Adrenal gland (tissue), 12 donors: ENCODE data around the gene HSPB3. TPM values are rescaled to one million over a fixed set of nuclear protein-coding genes. Genes with fewer than 3 reads are reported as not detected.
"Not testable (repeated sequence)": the region's sequence is repeated elsewhere in the genome, so short reads cannot be mapped to it uniquely, and the experiment has no call there.

Experiments
- DNase-seq, 7 donors: peaks; one replicate each; pipeline ENCODE4 v3.0.0-alpha.2; 2019 to 2020
- H3K27ac ChIP-seq, 5 donors: fragments of 200-600 bp; sonication (generic) in 4 of 5; 1 replicate in 3 of 5; 2 replicates in 2 of 5; pipeline versions ENCODE4 v1.5.1 to v1.8.0; 2016 to 2020; ENCODE audit warnings: mild to moderate bottlenecking in 1 of 5
- H3K27me3 ChIP-seq: fragments of 200-600 bp; 2 replicates; pipeline ENCODE4 v1.8.0; 2021
- H3K36me3 ChIP-seq, 2 donors: fragments of 200-600 bp; replicated peaks in 1 of 2; 1 replicate in 1 of 2; 2 replicates in 1 of 2; pipeline versions ENCODE4 v1.5.1 to v1.8.0; 2018 to 2022
- H3K4me1 ChIP-seq, 2 donors: fragments of 200-600 bp; replicated peaks in 1 of 2; 1 replicate in 1 of 2; 2 replicates in 1 of 2; pipeline versions ENCODE4 v1.5.1 to v1.8.0; 2018 to 2021
- H3K4me3 ChIP-seq, 4 donors: fragments of 200-600 bp; sonication (generic) in 3 of 4; one replicate each; pipeline ENCODE4 v1.5.1; 2016 to 2018
- H3K9me3 ChIP-seq, 3 donors: fragments of 200-600 bp; sonication (generic) in 1 of 3; replicated peaks in 1 of 3; 1 replicate in 2 of 3; 2 replicates in 1 of 3; pipeline versions ENCODE4 v1.5.1 to v1.8.0; 2016 to 2021
- POLR2A ChIP-seq, 2 donors: fragments of 450-650 bp; IDR thresholded peaks; one replicate each; pipeline ENCODE4 v1.6.1; 2017; ENCODE audit warnings: antibody characterized with exemption in 2 of 2, mild to moderate bottlenecking in 2 of 2, moderate library complexity in 1 of 2
- WGBS, 4 donors: extraction: QIAGEN DNeasy Blood & Tissue Kit in 2 of 4; methylation state at CpG; one replicate each; pipeline versions ENCODE4 v1.1.5 to v1.1.7; 2013 to 2017; 5-methylcytosine and 5-hydroxymethylcytosine counted together
- intact Hi-C, 2 donors: fragments of 100-400 bp; cut with DNase I; formaldehyde crosslinking; loops; one replicate each; pipeline versions ENCODE4 v1.14.1 to v1.15.0; 2022 to 2023
- polyA plus RNA-seq, 3 donors: library from polyadenylated mRNA; stranded (reverse); fragments of 200-250 nt in 2 of 3; fragments of 350-450 nt in 1 of 3; fragmentation: Illumina TruSeq in 1 of 3; extraction: RNeasy Lipid Tissue Mini Kit (QIAGEN cat#74804) in 1 of 3; gene quantifications; one replicate each; pipeline ENCODE4 v1.2.3, GENCODE V29; 2013 to 2014
- total RNA-seq, 9 donors: library from RNA; depleted of rRNA in 4 of 9; stranded (reverse); fragments of >200 nt in 4 of 9; fragments of 120-200 nt in 1 of 9; fragmentation: NEBNext Ultra II Directional in 1 of 9; extraction: Animal tissue kit (Norgen Biotek cat#: 25700) in 1 of 9; gene quantifications; one replicate each; pipeline versions ENCODE4 v1.1.0 to v1.2.4, GENCODE V29; 2013 to 2023
- TF ChIP-seq, protein P1 (sequence below), 6 experiments: fragments of 450-650 bp in 4 of 6; fragments of 200-600 bp in 2 of 6; sonication (generic) in 1 of 6; IDR thresholded peaks; 1 replicate in 5 of 6; 2 replicates in 1 of 6; pipeline versions ENCODE4 v1.5.1 to v1.8.0; 2016 to 2021; ENCODE audit warnings: antibody characterized with exemption in 6 of 6, mild to moderate bottlenecking in 2 of 6, moderate library complexity in 1 of 6
- donor health status: healthy with polysubstance abuse.
- donor health status: Bipolar disorder and iron deficiency.
- donor health status: DM: yes; HTN: yes; CAD: no.
- donor health status: DM: no; HTN: no; CAD: no.
- donor health status: DM: no; HTN: no; CAD: no.
- donor health status: DM: yes; HTN: yes; CAD: no.

HSPB3 gene
- total and polyA plus RNA-seq, 12 donors: 0.28 to 0.64 (median 0.54) TPM; not detected in 9

DNA sequence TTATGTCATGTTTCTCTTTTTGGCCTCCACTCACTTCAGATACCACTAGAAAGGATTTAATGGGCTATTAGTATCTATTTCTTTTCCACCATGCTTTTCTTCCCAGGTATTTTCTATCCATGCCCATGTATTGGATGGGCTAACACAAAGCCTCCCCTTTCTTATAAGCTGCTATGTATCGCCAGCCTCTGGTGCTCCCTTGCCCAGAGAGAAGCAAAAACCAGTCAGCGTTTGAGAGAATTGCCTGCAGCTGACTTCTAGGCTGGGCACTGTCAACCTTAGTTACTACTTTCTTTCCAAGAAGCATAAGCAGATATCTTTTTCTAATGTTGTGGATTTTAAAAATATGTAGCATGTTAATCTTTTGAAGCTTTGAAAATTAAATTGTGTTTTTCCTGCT is 30.2 kb upstream of the HSPB3 start:
- Histone ChIP-seq H3K4me1 (no peaks in the 10 kb centered on the region), H3K36me3 (no peaks in the 10 kb centered on the region), H3K9me3 (no peaks in the 10 kb centered on the region), H3K4me3 (no peak overlapping the region), H3K27ac (no peak overlapping the region), H3K27me3 (no peaks in the 10 kb centered on the region)
- TF ChIP-seq POLR2A (IDR thresholded peaks at IDR 0.05): no peak
- TF ChIP-seq, protein P1, sequence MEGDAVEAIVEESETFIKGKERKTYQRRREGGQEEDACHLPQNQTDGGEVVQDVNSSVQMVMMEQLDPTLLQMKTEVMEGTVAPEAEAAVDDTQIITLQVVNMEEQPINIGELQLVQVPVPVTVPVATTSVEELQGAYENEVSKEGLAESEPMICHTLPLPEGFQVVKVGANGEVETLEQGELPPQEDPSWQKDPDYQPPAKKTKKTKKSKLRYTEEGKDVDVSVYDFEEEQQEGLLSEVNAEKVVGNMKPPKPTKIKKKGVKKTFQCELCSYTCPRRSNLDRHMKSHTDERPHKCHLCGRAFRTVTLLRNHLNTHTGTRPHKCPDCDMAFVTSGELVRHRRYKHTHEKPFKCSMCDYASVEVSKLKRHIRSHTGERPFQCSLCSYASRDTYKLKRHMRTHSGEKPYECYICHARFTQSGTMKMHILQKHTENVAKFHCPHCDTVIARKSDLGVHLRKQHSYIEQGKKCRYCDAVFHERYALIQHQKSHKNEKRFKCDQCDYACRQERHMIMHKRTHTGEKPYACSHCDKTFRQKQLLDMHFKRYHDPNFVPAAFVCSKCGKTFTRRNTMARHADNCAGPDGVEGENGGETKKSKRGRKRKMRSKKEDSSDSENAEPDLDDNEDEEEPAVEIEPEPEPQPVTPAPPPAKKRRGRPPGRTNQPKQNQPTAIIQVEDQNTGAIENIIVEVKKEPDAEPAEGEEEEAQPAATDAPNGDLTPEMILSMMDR (IDR thresholded peaks at IDR 0.05): no peak
- DNase-seq: no peak
- WGBS, 4 donors: 86 to 93% (median 92%) methylated on average over 2 of the region's 2 CpGs
- intact Hi-C loops: no loop called here

- Histone ChIP-seq H3K4me3 (no peak overlapping the region), H3K4me1 (no peaks in the 10 kb centered on the region), H3K36me3 (no peaks in the 10 kb centered on the region), H3K9me3 (no peaks in the 10 kb centered on the region), H3K27ac (no peak overlapping the region), H3K27me3 (no peaks in the 10 kb centered on the region)
- no peak for TF ChIP-seq POLR2A (IDR thresholded peaks at IDR 0.05)
- TF ChIP-seq, protein P1 (IDR thresholded peaks at IDR 0.05): no peak
- DNase-seq: no peak
- 75 to 83% (median 80%) methylated on average over 1 of the region's 1 CpG for WGBS, 4 donors
- intact Hi-C loops: no loop called here
These were observed 29.3 kb upstream of the HSPB3 start for GRCh38 chr5:54426209-54426608.

DNA sequence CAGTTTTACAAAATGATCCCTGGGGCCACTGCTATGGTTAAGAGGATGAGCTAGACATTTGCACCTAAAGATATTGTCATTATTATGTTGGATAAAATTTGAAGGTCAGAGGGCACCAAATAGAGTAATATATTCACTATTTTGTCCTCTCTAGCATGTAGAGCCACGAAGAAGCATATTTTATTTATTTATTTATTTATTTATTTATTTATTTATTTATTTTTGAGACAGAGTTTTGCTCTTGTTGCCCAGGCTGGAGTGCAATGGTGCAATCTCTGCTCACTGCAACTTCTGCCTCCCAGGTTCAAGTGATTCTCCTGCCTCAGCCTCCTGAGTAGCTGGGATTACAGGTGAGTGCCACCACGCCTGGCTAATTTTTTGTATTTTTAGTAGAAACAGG is 20.8 kb upstream of the HSPB3 start:
- H3K27me3 ChIP-seq, H3K4me3 ChIP-seq, DNase-seq, H3K9me3 ChIP-seq, H3K4me1 ChIP-seq, H3K27ac ChIP-seq, H3K36me3 ChIP-seq, intact Hi-C loops: not testable (repeated sequence)
- 87 to 97% (median 92%) methylated on average over 2 of the region's 2 CpGs for WGBS, 4 donors

DNA sequence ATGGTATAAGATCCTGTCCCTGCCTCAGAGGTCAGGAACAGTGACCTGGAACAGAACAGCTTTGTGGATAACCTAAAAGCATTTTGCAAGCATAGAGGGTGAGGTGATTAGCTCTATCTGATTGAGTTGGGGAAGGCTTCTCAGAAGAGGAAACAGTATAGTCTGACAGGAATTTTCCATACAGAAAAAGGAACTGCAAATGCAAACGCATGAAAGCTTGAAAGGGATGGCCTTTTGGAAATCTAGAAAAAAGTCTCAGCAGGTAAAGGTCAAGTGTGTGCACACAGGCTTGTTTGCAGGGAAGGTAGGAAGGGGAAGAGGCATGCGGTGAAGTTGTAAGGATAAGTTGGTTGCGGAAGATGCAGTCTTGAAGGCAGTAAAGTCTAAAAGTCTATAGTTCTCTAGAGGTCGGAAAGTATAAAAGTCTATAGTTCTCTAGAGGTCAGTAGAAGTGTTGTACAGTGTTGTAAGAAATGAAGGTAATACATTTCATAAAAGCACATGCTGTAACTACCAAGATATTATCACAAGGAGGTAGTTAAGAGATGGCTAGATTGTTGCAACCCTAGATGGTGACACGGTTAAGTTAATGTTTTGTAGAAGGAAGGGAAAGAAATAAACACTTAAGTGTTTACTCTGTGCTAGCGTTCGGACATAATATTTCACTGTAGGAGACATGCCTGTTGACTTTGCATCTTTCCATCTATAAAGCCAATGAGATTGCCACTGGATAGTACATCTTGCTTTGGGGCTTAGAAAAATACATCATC is 16.7 kb upstream of the HSPB3 start:
- H3K4me3 ChIP-seq: no peak overlapping the region
- 82 to 89% (median 86%) methylated on average over 7 of the region's 7 CpGs for WGBS, 4 donors
- no peaks in the 10 kb centered on the region for H3K9me3 ChIP-seq
- H3K27me3 ChIP-seq: no peaks in the 10 kb centered on the region
- H3K36me3 ChIP-seq: no peaks in the 10 kb centered on the region
- H3K27ac ChIP-seq: no peak overlapping the region
- no peak for TF ChIP-seq POLR2A (IDR thresholded peaks at IDR 0.05)
- TF ChIP-seq, protein P1 (IDR thresholded peaks at IDR 0.05): no peak
- intact Hi-C loops: no loop called here
- H3K4me1 ChIP-seq: no peaks in the 10 kb centered on the region
- DNase-seq: no peak

GRCh38 chr5:54440456-54440893 is 15.0 kb upstream of the HSPB3 start:
- Histone ChIP-seq H3K36me3 (no peaks in the 10 kb centered on the region), H3K27ac (no peak overlapping the region), H3K9me3 (no peaks in the 10 kb centered on the region), H3K4me1 (no peaks in the 10 kb centered on the region), H3K27me3 (no peaks in the 10 kb centered on the region), H3K4me3 (no peak overlapping the region)
- TF ChIP-seq, protein P1 (IDR thresholded peaks at IDR 0.05): no peak
- no peak for TF ChIP-seq POLR2A (IDR thresholded peaks at IDR 0.05)
- intact Hi-C loops: loop anchor here in 1 of 2 donors (5.0 kb wide), 1 partner anchor 52 kb away; no protein-coding TSS in a partner anchor
- WGBS, 4 donors: 79 to 84% (median 83%) methylated on average over 6 of the region's 6 CpGs
- no peak for DNase-seq
